Fibroblast of peridontal ligament (primary cell): ENCODE data around the gene OTULINL.
"Not testable (repeated sequence)": the region's sequence is repeated elsewhere in the genome, so short reads cannot be mapped to it uniquely, and the experiment has no call there.

Experiments
- DNase-seq: peaks from one replicate; pipeline ENCODE4 v3.0.0-alpha.2; 2010; ENCODE audit errors: extremely low read depth

Gene OTULINL

DNA sequence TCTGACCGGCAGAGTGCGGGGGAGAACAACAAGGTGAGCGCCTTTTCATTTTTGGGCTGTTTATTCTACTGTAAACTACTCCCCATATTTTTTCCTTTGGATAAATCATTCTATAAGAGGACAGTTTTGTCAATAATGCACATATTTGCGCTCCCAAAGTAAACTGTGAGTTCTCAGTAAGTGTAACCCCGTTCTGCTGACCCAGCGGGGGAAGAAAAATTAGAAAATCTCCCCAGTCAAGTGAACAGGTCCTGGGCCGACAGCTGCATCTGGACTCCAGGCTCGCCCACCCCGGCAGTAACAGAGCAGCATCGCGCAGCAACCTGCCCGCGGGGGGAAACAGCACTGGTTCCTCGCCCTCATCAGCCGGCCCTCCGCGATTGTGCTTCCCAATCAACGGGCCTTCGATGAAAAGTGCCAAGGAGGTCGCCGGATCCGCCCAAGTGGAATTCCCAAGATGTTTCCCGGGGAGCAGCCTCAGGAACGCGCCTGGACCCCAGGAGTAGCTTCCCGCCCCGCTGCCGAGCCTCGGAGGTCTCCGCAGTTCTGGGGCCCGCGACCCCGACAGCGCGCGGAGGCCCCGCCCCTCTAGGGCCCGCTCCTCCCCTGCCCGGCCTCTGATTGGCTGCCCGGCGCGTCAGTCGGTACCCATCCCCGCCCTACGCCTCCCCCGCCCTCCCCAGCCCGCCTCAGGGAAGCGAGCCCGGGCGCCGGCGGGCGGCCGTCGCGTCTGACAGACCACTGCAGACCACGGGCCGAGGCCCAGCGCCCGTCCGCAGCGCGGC lies at the start of gene OTULINL:
Gene OTULINL (plus strand): TSS at position 687 of the 785 bp plus-strand sequence. CDS start 103 bp downstream, outside the sequence.
- DNase-seq, result peak; percentile 44

DNA sequence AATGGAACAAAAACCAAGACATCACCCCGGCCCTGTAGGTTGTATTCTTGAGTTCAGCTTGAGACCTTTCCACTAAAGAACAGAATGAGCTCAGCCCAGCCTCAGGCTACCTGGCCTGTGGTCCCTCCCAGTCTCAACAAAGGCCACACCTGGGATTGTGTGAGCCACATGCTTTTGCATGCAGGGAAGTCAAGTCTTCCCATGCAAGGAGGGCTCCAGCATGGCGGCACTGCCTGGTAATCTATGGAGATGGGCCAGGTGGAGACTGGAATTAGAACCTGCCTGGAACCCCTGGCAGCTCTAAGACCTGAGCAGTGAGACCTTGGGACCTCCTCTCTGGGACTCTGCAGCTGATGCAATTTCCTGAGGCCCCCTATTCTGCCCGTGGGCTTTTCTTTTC lies 49.4 kb upstream of the OTULINL start:
- no peak for DNase-seq

DNA sequence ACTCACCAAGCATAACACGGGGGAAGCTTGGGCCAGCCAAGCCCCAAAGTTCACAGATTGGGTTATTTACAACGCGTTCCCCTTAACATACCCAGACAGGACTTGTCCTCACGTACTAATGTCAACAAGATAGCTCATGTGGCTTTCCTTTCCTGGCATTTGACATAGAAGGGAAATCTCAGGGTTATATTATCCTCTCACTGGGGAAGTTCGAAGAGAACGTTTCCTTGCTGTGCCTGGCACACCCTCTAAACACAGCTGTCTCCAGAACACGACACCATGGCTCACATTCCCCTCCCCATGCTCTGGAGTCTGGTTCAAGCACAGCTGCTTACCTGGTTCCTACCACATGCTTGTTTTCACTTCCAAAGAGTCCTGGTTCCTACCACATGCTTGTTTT lies 46.8 kb upstream of the OTULINL start:
- no peak for DNase-seq

DNA sequence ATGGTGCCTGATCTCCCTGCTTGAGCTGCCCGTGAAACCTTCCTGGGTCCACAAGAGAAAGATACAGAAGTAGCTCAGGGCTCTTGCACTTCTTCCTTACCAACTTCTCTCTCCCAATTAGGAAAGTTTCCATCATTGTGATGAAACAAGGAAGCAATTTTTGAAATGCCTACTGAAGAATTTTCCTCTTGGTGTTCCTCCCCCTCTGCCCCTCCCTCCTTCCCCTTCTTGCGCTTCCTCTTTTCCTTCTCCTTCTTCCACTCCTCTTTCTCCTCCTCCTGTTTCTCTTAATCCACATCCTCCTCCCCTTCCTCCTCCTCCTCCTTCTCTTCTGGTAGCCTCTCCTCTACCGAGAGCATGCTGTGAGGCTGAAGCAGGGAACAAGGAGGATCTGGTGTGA lies 36.3 kb upstream of the OTULINL start:
- DNase-seq, result no peak

DNA sequence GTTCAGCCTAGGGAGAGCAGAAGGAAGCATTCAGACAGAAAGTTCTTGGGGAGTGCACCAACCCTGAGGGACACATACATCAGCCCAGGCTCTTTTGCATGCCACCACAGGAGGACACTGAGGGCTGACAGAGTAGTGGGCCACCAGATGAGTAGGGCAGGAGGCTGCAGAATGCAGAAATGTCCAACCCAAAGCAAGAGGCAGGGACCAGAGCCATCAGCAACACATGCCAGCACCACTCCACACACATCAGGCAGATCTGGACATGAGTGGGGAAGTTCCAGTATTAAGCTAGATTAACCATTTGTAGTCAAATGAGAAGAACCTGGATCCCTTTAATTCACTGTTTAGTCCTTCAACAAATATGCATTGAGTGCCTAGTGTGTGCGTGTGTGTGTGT lies 35.7 kb upstream of the OTULINL start:
- DNase-seq, result no peak

DNA sequence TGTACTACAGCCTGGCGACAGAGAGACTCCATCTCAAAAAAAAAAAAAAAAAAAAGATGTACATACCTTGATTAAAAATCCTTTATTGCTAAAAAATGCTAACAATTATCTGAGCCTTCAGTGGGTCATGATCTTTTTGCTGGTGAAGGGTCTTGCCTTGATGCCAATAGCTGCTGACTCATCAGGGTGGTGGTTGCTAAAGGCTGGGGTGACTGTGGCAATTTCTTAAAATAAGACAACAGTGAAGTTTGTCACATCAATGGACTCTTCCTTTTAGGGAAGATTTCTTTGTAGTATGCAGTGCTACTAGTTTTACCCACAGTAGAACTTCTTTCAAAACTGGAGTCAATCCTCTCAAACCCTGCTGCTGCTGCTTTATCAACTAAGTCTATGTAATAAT lies 33.9 kb upstream of the OTULINL start:
- DNase-seq, result no peak

DNA sequence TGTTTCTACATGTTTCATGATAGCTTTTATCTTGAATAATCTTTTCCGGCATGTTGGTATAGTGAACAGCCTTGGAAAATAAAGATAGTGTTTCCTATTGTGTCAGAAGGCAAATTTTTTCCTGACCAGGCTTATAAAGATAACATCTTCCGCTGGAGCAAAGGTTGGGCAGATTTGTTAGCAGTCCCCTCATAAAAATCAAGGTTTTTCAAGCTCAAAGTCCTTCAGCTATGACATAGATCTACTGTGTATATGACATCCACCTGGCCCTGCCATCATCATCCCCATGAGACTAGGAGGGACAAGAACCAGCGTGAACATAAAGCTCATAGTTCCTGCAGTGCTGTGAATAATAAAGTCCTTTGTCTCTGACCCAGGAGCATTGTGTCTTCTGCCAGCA lies 30.4 kb upstream of the OTULINL start:
- no peak for DNase-seq

DNA sequence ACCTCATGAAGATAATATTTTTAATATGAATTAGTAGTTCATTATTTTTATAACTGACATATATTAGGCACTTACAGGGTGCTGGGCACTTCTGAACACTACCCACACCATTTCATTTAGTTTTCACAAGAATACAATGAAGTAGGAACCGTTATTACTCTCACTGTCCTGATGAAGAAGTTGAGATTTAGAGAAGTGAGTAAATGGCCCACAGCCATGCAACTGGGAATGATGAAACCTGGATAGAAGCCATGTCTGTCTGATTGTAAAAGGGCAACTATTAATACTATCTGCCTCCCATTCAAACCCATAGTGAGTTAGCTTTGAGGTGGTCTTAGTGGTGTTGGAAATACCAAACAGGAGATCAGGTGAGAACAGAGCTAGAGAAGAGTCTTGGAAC lies 29.6 kb upstream of the OTULINL start:
- DNase-seq, result no peak

DNA sequence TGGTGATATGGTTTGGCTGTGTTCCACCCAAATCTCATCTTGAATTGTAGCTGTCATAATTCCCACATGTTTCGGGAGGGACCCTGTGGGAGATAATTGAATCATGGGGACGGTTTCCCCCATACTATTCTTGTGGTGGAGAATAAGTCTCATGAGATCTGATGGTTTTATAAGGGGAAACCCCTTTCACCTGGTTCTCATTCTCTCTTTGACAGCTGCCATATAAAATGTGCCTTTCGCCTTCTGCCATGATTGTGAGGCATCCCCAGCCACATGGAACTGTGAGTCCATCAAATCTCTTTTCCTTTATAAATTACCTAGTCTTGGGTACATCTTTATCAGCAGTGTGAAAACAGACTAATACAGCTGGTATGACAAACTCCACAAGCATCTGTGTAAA lies 27.3 kb upstream of the OTULINL start:
- not testable (repeated sequence) for DNase-seq

DNA sequence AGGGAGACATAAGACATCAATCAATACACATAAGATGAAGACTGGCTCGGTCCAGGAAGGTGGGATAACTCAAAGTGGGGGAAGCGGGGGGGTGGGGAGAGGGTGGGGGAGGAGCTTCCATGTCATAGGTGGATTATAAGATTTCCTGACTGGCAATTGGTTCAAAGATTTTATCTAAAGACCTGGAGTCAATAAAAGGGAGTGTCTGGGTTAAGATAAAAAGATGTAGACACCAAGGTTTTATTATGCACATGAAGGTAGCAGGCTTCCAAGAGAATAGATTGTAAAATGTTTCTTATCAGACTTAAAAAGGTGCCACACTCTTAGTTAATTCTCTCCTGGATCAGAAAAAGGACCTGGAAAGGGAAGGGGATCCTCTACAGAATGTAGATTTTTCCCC lies 25.6 kb upstream of the OTULINL start:
- no peak for DNase-seq

DNA sequence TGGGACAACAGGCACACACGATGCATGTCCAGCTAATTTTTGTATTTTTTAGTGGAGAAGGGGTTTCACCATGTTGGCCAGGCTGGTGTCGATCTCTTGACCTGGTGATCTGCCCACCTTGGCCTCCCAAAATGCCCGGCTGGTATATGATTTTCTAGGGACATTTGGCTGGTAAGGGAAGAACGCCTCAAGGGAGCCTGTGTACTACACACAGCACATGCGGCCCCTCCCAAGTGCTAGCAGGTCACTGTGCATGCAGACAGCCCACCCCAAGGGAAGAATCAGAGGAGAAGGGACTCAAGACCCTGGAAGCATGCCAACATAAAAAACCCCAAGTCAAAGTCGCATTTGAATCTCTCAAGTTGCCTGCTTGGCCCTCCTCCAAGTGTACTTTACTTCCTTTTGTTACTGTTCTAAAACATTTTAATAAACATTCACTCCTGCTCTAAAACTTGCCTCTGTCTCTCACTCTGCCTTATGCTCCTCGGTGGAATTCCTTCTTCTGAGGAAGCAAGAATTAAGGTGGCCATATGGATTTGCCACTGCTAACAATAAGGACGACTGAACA lies 24.3 kb upstream of the OTULINL start:
- no peak for DNase-seq

DNA sequence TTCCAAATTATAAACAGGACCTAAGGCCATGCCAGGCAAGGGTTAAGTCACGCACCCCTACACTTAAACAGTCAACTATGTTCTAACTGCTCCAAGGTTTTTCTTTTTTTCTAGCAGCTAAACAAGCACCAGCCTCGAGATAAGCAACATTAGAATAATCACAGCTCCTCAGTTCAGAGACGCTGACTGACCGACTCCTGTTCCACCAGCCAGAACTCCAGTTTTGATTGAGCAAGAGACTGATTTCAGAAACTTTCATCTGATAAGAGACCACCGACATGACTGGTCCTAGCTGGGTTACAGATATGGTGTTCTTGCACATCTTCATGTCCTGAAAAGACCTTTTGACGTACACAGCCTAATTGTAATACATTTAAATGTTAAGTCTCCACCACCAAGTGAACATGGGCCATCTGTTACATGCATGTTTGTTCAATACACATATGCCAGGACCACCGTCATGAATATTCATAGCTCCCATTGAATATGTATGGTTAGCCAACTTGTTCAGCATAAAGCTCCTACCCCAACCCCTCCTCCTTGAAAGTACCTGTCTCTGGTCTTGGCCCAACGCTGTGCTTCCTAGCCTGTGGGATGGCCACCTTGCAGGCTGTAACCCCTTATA lies 23.7 kb upstream of the OTULINL start:
- no peak for DNase-seq

DNA sequence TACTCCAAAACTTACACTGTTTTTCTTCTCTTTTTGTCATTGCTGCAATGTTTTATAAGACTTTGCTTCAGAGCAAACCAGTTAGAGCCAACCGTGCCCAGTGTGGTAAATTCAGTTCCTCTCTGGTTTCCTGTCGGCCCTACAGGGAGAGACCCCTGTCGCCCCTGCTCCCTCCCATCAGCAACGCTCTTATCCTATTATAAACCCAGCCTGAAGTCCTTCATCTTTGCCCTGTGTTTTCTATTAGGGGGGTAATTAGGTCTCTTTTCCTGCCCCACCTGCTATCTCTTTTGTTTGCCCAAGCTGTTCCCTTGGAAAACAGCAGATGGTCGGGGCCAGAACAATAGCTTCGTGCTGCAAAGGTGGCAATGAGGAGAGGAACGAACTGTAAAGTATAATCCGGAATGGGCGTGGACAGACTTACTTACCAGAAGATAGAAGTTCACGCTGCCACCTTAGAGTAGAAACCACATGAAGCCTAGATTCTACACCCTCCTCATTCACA lies 21.4 kb upstream of the OTULINL start:
- no peak for DNase-seq

DNA sequence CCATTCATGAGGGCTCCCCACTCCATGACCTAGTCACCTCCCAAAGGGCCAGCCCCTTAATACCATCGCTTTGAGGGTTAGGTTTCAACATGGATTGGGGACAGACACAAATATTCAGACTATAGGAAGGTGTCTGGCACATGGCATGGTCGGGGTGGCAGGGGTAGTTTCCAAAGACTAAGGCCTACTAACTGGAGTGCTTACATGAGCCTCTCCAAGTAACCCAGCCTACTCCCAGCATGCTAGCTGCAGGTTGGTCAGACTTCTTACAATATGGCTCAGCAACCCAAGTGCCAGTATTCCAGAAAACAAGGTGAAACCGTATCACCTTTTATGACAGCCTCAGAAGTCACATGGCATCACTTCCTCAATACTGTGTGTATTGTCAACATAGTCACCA lies 19.9 kb upstream of the OTULINL start:
- DNase-seq, result no peak

DNA sequence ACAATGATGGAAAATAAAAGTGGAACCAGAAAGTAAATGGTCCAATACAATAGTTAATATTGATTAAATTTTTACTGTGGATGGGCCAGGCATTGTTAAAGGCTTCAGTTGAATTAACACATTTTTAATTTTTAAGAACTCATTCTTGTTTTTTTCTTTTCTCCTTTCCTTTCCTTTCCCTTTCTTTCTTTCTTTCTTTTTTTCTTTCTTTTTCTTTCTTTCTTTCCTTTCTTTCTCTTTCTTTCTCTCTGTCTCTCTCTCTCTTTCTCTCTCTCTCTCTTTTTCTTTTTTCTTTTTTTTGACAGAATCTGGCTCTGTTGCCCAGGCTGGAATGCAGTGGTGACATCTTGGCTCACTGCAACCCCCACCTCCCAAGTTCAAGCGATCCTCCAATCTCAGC lies 13.3 kb upstream of the OTULINL start:
- no peak for DNase-seq

DNA sequence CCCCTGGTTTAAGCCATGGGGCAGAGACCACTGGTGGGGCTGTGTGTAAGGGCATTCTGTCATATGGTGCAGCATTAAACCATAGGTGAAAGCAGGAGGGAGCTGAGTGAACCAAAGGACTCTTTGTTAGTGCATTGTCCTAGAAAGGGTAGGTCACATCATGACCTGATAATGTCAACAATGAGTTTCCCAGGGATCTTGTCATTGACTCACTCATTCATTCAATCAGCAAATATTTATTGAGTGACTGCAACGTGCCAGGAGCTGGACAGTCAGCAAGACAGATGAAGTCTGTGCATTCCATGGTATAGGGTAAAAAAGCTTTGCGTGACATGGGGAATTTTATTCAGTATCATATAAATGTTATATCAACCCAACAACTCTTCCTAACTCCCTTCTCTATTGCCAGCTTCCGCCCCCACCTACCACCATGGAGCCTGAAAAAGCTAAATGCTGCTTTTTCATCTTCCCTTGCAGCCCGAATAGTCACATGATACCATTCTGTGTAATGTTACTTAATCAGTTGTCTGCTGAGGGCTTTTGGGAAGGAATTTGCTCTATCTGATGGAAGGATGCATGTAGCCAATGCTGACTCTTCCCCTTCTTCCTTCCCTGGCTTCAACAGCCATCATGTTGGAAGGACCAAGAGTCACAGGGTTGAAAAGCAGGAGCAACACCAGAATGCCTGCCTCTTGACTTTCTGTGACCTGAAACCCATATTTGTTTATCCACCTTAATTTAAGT lies 11.5 kb upstream of the OTULINL start:
- no peak for DNase-seq

DNA sequence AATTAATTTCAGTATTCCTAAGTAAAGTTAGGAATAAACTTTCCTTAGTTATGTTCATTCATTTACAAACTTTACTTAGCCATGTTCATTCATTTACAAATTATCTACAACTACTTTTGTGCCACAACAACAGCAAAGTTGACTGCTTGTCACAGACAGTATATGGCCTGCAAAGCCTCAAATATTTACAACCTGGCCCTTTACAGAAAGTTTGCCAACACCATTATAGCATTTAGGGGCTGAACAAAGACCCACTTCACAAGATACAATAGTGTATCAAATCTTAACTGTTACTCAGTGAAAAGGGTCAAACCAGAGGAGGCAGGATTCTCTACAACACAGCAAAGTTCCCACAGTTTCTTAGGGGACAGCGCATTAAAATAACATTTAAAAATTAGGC lies 9.7 kb upstream of the OTULINL start:
- no peak for DNase-seq

DNA sequence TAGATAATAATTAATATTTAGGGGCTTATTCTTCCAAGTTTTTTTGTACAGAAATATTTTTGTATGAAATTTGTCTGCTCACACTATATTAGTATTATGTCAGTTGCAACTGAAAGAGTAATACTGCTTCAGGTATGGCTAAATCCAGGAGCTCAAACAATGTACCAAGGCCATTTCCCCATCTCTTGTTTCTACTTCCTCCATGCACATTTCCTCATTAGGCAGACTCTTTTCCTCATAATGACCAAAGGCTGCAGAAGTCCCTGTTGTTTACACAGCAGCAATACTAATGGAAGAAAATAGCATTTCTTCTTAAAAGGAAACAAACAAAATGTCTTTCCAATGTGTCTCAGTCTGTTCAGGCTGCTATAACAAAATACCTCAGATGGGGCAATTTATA lies 9.2 kb upstream of the OTULINL start:
- DNase-seq, result no peak

DNA sequence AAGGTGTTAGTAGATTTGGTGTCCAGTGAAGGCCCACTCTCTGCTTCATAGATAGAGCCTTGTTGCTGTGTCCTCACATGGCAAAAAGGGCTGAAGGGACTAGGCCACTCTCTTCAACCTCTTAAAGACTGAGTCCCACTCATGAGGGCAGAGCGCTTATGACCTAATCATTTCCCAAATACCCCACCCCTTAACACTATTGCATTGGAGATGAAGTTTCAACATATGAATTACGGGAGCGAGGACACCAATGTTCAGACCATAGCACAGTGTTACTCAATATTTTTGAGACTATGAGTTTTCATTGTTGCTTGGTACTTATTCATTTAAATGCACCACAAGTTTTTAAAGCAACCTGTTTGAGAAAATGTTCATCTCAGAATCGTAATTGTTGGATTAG lies 8.8 kb upstream of the OTULINL start:
- DNase-seq, result no peak

DNA sequence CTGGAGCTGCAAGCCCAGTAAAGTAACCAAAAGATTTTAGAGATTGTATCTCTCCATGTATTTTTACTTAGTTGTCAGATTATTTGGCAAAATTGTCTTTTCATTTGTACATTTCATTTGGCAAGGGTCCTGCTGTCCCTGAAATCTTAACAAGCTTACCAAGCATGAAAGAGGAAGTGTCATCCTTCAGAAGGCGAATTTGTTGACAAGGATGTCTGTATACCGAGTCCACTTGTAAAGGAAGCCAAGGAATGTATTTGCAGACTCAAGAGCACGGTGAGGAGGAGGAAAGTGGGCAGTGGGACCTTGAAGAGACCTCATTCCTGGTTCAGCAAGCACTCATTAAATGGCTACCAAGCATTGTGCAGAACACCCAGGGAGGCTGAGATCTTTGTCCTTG lies 7.5 kb upstream of the OTULINL start:
- DNase-seq, result no peak

DNA sequence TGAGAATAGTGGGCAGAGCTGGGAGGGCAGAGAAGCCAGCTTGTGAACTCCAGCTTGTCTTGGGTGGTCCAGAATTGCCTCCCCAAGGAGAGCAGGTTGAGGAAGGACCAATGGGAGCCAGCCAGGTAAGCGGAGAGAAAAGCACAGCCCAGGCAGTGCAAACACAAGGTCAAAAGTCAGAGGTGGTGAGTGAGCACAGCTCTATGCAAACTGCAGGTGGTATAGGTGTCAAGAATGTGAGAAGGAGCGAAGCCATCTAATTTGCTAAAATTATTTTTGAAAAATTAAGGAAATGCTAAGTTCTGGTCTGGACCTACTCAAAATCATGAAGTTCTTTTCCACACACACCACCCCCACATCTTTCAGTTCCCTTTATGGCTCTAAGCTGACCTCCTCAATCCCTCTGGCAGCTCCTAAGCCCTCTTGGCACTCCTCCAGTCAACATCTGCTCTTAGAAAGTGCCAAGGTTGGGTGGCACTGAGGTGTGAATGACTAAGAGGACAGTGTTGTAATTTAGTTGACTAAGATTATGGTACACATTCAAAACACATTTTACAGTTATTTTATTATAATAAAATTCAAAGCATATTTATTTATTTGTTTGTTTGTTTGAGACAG lies 6.6 kb upstream of the OTULINL start:
- no peak for DNase-seq

DNA sequence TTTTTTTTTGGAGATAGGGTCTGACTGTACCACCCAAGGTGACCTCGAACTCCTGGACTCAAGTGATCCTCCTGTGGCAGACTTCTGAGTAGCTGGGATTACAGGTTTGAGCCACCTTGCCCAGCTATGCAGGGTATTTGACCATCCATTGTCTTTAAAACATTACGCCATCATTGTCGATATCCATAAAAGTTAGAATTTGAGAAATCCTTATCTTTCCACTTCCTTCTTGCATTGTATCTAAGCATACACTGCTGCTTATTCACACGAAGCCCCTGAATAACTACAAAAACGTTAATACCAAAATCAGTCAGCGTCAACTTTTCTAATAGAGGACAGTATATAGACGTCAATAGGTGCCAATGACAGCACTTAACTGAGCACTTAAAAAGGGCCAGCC lies 5.4 kb upstream of the OTULINL start:
- no peak for DNase-seq
